ENCODE data around the gene CSMD2. TPM values are rescaled to one million over a fixed set of nuclear protein-coding genes. Genes with fewer than 3 reads are reported as not detected.

Gene CSMD2
- total and polyA plus RNA-seq, 2 of the 4 experiments (the other 2 are of a cell fraction): under 0.01 to 0.36 TPM

GRCh38 chr1:33836911-33837310, 328.1 kb downstream of the CSMD2 start:
- Histone ChIP-seq H3K9me1 (ENCODE audit: insufficient read depth, low read length) (no peaks in the 10 kb centered on the region), H3K23ac (ENCODE audit: low read depth, low read length) (no peak overlapping the region), H2BK120ac (ENCODE audit: low read depth, low read length) (no peak overlapping the region), H3K79me1 (ENCODE audit: low read depth in 1 of 2, low read length in 2 of 2) (no peaks in the 10 kb centered on the region), H3K9me3 (ENCODE audit: control insufficient read depth, insufficient read depth, low read length) (0 out of 2 replicates have a peak, but pooled peaks cover 4% of the 10 kb centered on the region), H4K91ac (ENCODE audit: insufficient read depth, low read depth, low read length) (no peak overlapping the region), H3K27ac (ENCODE audit: insufficient read depth, low read length) (no peak overlapping the region), H4K8ac (ENCODE audit: low read depth in 2 of 2, low read length in 2 of 2) (no peak overlapping the region), H3K18ac (ENCODE audit: low read depth, low read length) (no peak overlapping the region), H2BK15ac (ENCODE audit: low read depth, low read length) (no peak overlapping the region), H3K4me2 (ENCODE audit: low read depth, low read length) (no peak overlapping the region), H2AK9ac (replicated peaks; ENCODE audit: low read depth, low read length, poor library complexity) (no peak overlapping the region), H2BK5ac (ENCODE audit: low read depth, low read length, poor library complexity, severe bottlenecking) (no peak overlapping the region), H3K4ac (ENCODE audit: low read depth, low read length) (no peak overlapping the region), H2AK5ac (ENCODE audit: low read depth, low read length) (no peak overlapping the region), H3K9ac (ENCODE audit: low read depth, low read length) (no peak overlapping the region), H4K20me1 (ENCODE audit: insufficient read depth, low read length) (no peaks in the 10 kb centered on the region), H2BK20ac (ENCODE audit: low read depth, low read length) (no peak overlapping the region), H3K4me3 (ENCODE audit: insufficient read depth, low read depth, low read length) (no peak overlapping the region), H3K36me3 (ENCODE audit: control insufficient read depth, insufficient read depth, low read length) (no peaks in the 10 kb centered on the region), H4K5ac (ENCODE audit: low read depth, low read length) (no peak overlapping the region), H3K4me1 (ENCODE audit: control insufficient read depth, insufficient read depth, low read length) (no peaks in the 10 kb centered on the region), H3K27me3 (ENCODE audit: control insufficient read depth, insufficient read depth, low read length) (no peaks in the 10 kb centered on the region), H3K14ac (replicated peaks; ENCODE audit: low read depth, low read length) (no peak overlapping the region), H2AFZ (replicated peaks; ENCODE audit: low read length, poor library complexity) (no peak overlapping the region), H3K56ac (ENCODE audit: extremely low read depth, insufficient read depth, low read length) (no peak overlapping the region)
- DNase-seq: no peak
- POLR2A ChIA-PET (ENCODE audit: unreplicated experiment): no interaction called here
- TF ChIP-seq ELK1 (IDR thresholded peaks at IDR 0.05; ENCODE audit: borderline replicate concordance, low read depth, low read length) (no peak), RCOR1 (IDR thresholded peaks at IDR 0.05; ENCODE audit: insufficient replicate concordance, low read length) (no peak), CHD1 (IDR thresholded peaks at IDR 0.05; ENCODE audit: low read depth, low read length) (no peak), BHLHE40 (IDR thresholded peaks at IDR 0.05; ENCODE audit: low read depth, low read length) (no peak), RAD21 (IDR thresholded peaks at IDR 0.05; ENCODE audit: low read length) (no peak), MXI1 (IDR thresholded peaks at IDR 0.05; ENCODE audit: borderline replicate concordance, low read depth, low read length) (no peak), CEBPB (IDR thresholded peaks at IDR 0.05; ENCODE audit: low read depth, low read length) (no peak), FOS (IDR thresholded peaks at IDR 0.05; ENCODE audit: low read depth, low read length) (no peak), NFE2L2 (IDR thresholded peaks at IDR 0.05; ENCODE audit: low read depth, low read length) (no peak), MAFK (IDR thresholded peaks at IDR 0.05; ENCODE audit: low read depth, low read length) (no peak), POLR2A (IDR thresholded peaks at IDR 0.05; ENCODE audit: low read depth, low read length) (no peak), MAZ (IDR thresholded peaks at IDR 0.05; ENCODE audit: borderline replicate concordance, low read depth, low read length) (no peak), SMC3 (IDR thresholded peaks at IDR 0.05; ENCODE audit: low read depth, low read length) (no peak), CTCF (conservative IDR thresholded peaks at IDR 0.05; ENCODE audit: low read depth, low read length) (no peak)
- BruUV-seq (replicated peaks): no TSS peak
- dilution Hi-C loops (cut with HindIII; ENCODE audit: low sequenced_read_pairs, unreplicated experiment) (no loop called here), in situ Hi-C loops (cut with MboI; ENCODE audit: low sequenced_read_pairs) (no loop called here), intact Hi-C loops (cut with micrococcal nuclease) (no loop called here)
- no CpG with 5 or more reads among the region's 4 CpGs for WGBS, 2 experiments (ENCODE audit: extremely low coverage in 2 of 2, insufficient read length in 1 of 2)
- CTCF ChIA-PET: no interaction called here
- no peak for ATAC-seq (ENCODE audit: low read depth)
